Subcutaneous abdominal adipose tissue (tissue), 5 donors: ENCODE results near the gene TBX3.
"Not testable (repeated sequence)": the region's sequence is repeated elsewhere in the genome, so short reads cannot be mapped to it uniquely, and the experiment has no call there.

Experiments used
- H3K27ac ChIP-seq: one replicate; pipeline ENCODE4 v1.7.0; 2013; ENCODE audit warnings: low read depth, mild to moderate bottlenecking, inconsistent platforms, low read length, moderate library complexity
- H3K27me3 ChIP-seq, 5 donors: one replicate each; pipeline ENCODE4 v1.7.0; 2013; ENCODE audit warnings: low read length in 5 of 5, inconsistent platforms in 1 of 5; ENCODE audit not compliant: control insufficient read depth in 5 of 5, insufficient read depth in 4 of 5
- H3K36me3 ChIP-seq, 5 donors: one replicate each; pipeline ENCODE4 v1.7.0; 2013; ENCODE audit warnings: low read length in 5 of 5; ENCODE audit not compliant: control insufficient read depth in 5 of 5, insufficient read depth in 5 of 5
- H3K4me1 ChIP-seq, 5 donors: one replicate each; pipeline ENCODE4 v1.7.0; 2013; ENCODE audit warnings: low read length in 5 of 5, mild to moderate bottlenecking in 3 of 5, moderate library complexity in 1 of 5; ENCODE audit not compliant: control insufficient read depth in 5 of 5, insufficient read depth in 5 of 5
- H3K4me3 ChIP-seq, 5 donors: one replicate each; pipeline ENCODE4 v1.7.0; 2013; ENCODE audit warnings: low read length in 5 of 5, low read depth in 1 of 5
- H3K9ac ChIP-seq, 5 donors: one replicate each; pipeline ENCODE4 v1.7.0; 2013; ENCODE audit warnings: low read length in 5 of 5, mild to moderate bottlenecking in 4 of 5, moderate library complexity in 3 of 5
- H3K9me3 ChIP-seq, 5 donors: one replicate each; pipeline ENCODE4 v1.7.0; 2013; ENCODE audit warnings: low read length in 5 of 5; ENCODE audit not compliant: control insufficient read depth in 5 of 5
- donor health status: healthy.
- donor health status: healthy.
- donor health status: healthy.
- donor health status: healthy.
- donor health status: healthy.

Gene TBX3

DNA sequence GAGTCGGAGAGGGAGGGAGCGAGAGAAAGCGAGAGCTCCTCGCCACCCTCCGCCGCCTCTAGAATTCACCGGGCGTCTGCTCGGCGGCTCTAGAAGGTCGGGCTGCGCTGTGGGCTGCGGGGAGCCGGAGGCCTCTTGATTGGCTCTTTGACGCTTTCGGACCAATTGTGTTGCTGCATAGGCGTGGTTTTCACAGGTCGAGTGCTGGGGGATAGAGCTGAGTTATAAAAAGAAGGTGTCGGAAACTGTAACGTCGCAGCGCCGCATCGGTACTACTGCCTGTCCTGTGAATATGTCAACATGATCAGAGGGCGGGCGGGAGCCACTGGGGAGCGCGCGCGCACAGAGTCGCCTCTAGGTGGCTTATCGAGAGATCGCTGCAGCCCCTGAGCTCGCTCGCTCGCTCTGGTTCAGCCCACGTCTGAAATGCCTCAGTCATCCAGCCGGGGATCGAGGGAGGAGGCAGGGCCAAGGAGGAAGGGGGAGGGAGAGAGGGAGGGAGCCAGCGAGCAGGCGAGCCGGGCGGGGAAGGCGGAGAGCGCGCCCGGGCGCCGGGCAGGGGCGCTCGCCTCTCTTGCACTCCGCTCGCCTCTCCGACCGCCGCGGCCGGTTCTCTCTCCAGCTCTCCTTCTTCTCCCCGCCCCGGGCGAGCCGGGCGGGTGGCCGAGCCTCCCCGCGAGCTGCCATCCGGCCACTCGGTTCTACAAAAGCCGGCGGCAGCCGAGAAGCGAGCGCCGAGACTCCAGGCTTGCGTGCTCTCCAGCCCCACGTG lies at the start of gene TBX3:
Gene TBX3 (minus strand): TSS at position 78 of the 772 bp plus-strand sequence. CDS start 975 bp downstream, outside the sequence.
- H3K36me3 ChIP-seq: no peaks in the 10 kb centered on the region
- peak within 1 kb of the TSS; percentile 95 for H3K27ac ChIP-seq
- H3K4me1 ChIP-seq: peaks cover 0 to 52% (median 25%) of the 10 kb centered on the region in 5 donors
- H3K9ac ChIP-seq: peak within 1 kb of the TSS; percentile 70 to 95 (median 84)
- peak within 1 kb of the TSS; percentile 85 to 93 (median 91) for H3K4me3 ChIP-seq
- H3K9me3 ChIP-seq: no peaks in the 10 kb centered on the region
- H3K27me3 ChIP-seq: peaks cover 0 to 15% (median 6%) of the 10 kb centered on the region in 5 donors

DNA sequence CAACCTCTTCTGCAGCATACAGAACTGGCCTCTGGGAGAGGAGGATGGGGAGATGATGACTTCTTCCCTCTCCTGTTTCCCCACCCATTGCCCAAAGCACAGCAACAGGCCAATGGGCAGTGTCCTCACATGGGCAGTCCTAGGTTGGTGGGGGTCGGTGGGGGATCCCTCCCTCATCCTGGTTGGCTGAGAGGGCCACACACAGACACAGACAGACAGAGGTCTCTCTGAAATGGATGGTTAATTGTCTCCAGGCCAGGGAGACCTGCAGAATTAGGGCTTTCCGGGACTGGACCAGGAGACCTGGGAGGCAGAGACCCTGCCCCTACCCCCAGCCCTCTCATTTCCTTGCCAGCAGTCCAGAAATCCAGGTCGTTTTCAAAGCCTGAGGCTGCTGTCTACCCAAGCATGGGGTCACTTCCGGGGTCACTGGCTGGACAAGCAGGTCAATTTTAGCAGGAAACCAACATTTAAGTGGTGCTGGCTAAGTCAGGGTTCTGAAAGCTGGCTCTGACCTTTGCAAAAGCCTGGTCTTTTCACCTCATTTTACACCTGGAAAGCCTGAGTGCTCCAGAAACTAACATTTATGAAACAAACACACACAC lies 48.6 kb upstream of the TBX3 start:
- Histone ChIP-seq H3K4me1 (peaks cover 0 to 10% (median 8%) of the 10 kb centered on the region in 5 donors), H3K36me3 (no peaks in the 10 kb centered on the region), H3K27me3 (peaks cover 8 to 28% (median 22%) of the 10 kb centered on the region in 5 donors), H3K9me3 (no peaks in the 10 kb centered on the region), H3K4me3 (no peak overlapping the region), H3K27ac (no peak overlapping the region), H3K9ac (no peak overlapping the region)

GRCh38 chr12:114729731-114730130 lies 45.8 kb upstream of the TBX3 start:
- no peaks in the 10 kb centered on the region for H3K36me3 ChIP-seq
- H3K4me1 ChIP-seq: no peaks in the 10 kb centered on the region
- no peaks in the 10 kb centered on the region for H3K9me3 ChIP-seq
- no peak overlapping the region for H3K27ac ChIP-seq
- no peak overlapping the region for H3K9ac ChIP-seq
- H3K27me3 ChIP-seq: peaks cover 1 to 16% (median 10%) of the 10 kb centered on the region in 5 donors
- no peak overlapping the region for H3K4me3 ChIP-seq

DNA sequence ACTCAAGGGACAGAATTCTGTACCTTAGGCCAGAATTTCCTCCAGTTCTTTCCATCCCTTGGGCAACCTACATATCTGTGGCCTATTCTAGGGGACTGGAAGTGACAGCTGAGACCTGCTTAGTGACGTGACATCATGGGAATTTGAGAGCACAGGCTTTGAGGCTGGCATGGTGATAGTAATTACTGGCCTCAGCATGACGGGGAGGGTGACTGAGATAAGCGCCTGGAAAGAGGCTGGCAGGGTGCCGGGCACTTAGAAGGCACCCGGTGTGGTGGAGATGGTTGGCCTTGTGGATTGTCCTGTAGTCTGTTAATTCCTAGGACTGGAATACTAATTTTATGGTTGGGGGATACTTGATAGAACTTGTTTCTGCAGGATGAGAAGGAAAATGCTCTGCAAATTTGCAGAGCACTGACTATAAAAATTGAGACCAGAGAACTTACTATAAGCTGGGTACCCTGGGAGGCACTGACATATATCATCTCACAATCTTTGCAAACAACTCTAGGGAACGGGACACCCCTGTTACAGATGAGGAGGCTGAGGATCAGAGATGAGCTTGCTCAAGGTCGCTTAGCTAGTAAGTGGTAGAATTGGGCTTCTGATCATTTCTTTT lies 42.2 kb upstream of the TBX3 start:
- no peak overlapping the region for H3K9ac ChIP-seq
- no peak overlapping the region for H3K4me3 ChIP-seq
- no peaks in the 10 kb centered on the region for H3K27me3 ChIP-seq
- H3K9me3 ChIP-seq: no peaks in the 10 kb centered on the region
- H3K36me3 ChIP-seq: no peaks in the 10 kb centered on the region
- no peak overlapping the region for H3K27ac ChIP-seq
- no peaks in the 10 kb centered on the region for H3K4me1 ChIP-seq

GRCh38 chr12:114722176-114722575 lies 38.2 kb upstream of the TBX3 start:
- not testable (repeated sequence) for H3K4me1 ChIP-seq

DNA sequence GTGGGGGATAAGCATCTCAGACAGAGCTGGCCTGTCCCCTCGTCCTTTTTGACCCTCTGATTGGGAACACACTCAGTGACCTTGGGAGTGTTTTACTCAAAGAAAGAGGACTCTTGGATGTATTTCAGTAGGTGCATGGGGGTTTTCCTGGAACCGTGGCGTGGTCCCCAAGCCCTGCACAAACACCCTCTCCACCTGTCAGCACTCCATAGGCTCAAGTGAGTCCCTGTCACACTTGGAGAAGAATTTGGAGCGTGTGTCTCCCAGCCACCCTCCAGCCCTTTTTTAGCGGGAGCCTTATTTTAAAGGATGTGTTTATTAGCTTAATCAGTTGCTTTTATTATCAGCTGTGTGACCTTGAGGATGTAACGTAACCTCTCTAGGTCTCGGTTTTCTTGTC lies 37.3 kb upstream of the TBX3 start:
- Histone ChIP-seq H3K9ac (no peak overlapping the region), H3K36me3 (no peaks in the 10 kb centered on the region), H3K9me3 (no peaks in the 10 kb centered on the region), H3K27ac (no peak overlapping the region), H3K27me3 (peaks cover 0 to 2% (median 0%) of the 10 kb centered on the region in 5 donors), H3K4me1 (no peaks in the 10 kb centered on the region), H3K4me3 (no peak overlapping the region)

More at GRCh38 chr12:114722176-114722575, 38.2 kb upstream of the TBX3 start:
- H3K27me3 ChIP-seq, H3K9me3 ChIP-seq, H3K36me3 ChIP-seq, H3K4me3 ChIP-seq, H3K27ac ChIP-seq, H3K9ac ChIP-seq: not testable (repeated sequence)

DNA sequence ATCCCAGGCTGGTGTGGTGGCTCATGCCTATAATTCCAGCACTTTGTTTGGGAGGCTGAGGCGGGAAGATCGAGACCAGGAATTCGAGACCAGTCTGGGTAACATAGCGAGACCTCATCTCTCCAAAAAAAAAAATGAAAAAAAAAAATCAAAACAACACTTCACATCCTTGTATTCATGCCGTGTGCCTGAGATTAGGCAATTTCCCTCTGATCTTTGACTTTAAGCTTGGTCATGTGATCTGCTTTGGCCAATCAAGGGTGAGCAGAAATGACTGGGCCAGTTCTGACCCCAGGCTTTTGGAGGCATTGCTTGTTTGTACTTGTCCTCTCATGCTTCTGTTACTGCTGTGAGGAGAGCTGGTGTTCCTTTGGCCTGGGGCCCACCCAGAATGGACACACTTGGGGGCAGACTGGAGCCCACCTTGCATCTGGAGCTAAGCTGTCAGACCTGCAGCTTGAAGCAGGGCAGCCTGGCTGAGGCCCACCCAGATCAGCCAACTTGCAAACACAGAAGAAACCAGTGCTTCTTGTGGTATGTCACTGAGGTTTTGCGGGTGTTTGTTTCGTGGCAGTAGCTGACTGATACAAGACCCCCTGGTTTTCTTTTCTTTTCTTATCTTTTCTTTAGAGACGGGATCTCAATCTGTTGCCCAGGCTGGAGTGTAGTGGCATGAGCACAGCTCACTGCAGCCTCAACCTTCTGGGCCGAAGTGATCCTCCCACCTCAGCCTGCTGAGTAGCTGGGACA lies 29.7 kb upstream of the TBX3 start:
- H3K27me3 ChIP-seq: peaks cover 0 to 16% (median 9%) of the 10 kb centered on the region in 5 donors
- H3K9me3 ChIP-seq: peaks cover 0 to 6% (median 5%) of the 10 kb centered on the region in 5 donors
- no peaks in the 10 kb centered on the region for H3K36me3 ChIP-seq
- H3K27ac ChIP-seq: no peak overlapping the region
- H3K4me3 ChIP-seq: no peak overlapping the region
- H3K4me1 ChIP-seq: no peaks in the 10 kb centered on the region
- no peak overlapping the region for H3K9ac ChIP-seq

GRCh38 chr12:114711689-114712152 lies 27.7 kb upstream of the TBX3 start:
- no peak overlapping the region for H3K27ac ChIP-seq
- no peak overlapping the region for H3K9ac ChIP-seq
- H3K27me3 ChIP-seq: peaks cover 0 to 16% (median 9%) of the 10 kb centered on the region in 5 donors
- H3K4me1 ChIP-seq: no peaks in the 10 kb centered on the region
- peaks cover 0 to 6% (median 5%) of the 10 kb centered on the region in 5 donors for H3K9me3 ChIP-seq
- no peak overlapping the region for H3K4me3 ChIP-seq
- no peaks in the 10 kb centered on the region for H3K36me3 ChIP-seq

DNA sequence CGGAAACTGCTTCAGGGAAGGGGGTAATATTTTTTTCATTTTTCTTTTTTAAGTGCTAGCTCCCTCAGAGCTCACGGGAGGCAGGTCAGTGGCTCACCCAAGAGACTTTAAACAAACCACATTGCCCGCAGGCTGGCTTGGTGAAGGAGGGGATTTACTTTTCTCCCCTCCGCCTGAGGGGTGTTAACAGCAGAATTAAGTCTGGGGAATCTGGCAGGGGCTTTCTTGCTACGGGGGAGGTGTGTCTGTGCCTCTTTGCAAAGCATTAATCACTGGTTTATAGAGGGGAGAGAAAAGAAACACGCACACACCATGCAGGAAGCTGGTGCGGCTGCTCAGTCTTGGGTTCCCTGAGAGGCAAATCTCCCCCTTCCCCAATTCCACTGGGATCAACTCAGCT lies 26.2 kb upstream of the TBX3 start:
- H3K27ac ChIP-seq: no peak overlapping the region
- no peaks in the 10 kb centered on the region for H3K36me3 ChIP-seq
- H3K9me3 ChIP-seq: peaks cover 0 to 6% (median 5%) of the 10 kb centered on the region in 5 donors
- H3K9ac ChIP-seq: no peak overlapping the region
- H3K4me3 ChIP-seq: no peak overlapping the region
- H3K4me1 ChIP-seq: no peaks in the 10 kb centered on the region
- H3K27me3 ChIP-seq: peaks cover 0 to 16% (median 13%) of the 10 kb centered on the region in 5 donors
